Tibial artery (tissue), 4 donors: ENCODE results near the gene NOTUM.

ENCODE experiments used
- DNase-seq, 2 donors: peaks; one replicate each; pipeline ENCODE4 v3.0.0-alpha.2; 2019
- H3K27ac ChIP-seq, 2 donors: fragments of 200-600 bp; sonication (generic) in 1 of 2; 1 replicate in 1 of 2; 2 replicates in 1 of 2; pipeline ENCODE4 v1.5.1; 2018 to 2019; ENCODE audit warnings: mild to moderate bottlenecking in 1 of 2
- H3K27me3 ChIP-seq, 2 donors: fragments of 200-600 bp; sonication (generic) in 1 of 2; one replicate each; pipeline versions ENCODE4 v1.5.1 to v1.6.0; 2016 to 2019
- H3K36me3 ChIP-seq, 3 donors: fragments of 200-600 bp; sonication (generic) in 2 of 3; one replicate each; pipeline ENCODE4 v1.5.1; 2016 to 2019; ENCODE audit warnings: mild to moderate bottlenecking in 2 of 3
- H3K4me1 ChIP-seq, 4 donors: fragments of 200-600 bp; sonication (generic) in 2 of 4; 1 replicate in 3 of 4; 2 replicates in 1 of 4; pipeline ENCODE4 v1.5.1; 2016 to 2019
- H3K4me3 ChIP-seq, 2 donors: fragments of 200-600 bp; sonication (generic) in 1 of 2; 1 replicate in 1 of 2; 2 replicates in 1 of 2; pipeline ENCODE4 v1.5.1; 2018 to 2019; ENCODE audit warnings: mild to moderate bottlenecking in 2 of 2
- H3K9me3 ChIP-seq, 3 donors: fragments of 200-600 bp; sonication (generic) in 1 of 3; one replicate each; pipeline ENCODE4 v1.5.1; 2016 to 2019
- intact Hi-C: fragments of 100-400 bp; cut with DNase I; formaldehyde crosslinking; loops from one replicate; pipeline ENCODE4 v1.15.0; 2023; ENCODE audit warnings: low total_unique reads
- TF ChIP-seq, protein P1 (sequence below), 2 experiments: fragments of 200-600 bp in 1 of 2; fragments of 450-650 bp in 1 of 2; IDR thresholded peaks; one replicate each; pipeline ENCODE4 v1.5.1; 2017 to 2019; ENCODE audit warnings: antibody characterized with exemption in 2 of 2, mild to moderate bottlenecking in 1 of 2, moderate library complexity in 1 of 2

The NOTUM gene

DNA sequence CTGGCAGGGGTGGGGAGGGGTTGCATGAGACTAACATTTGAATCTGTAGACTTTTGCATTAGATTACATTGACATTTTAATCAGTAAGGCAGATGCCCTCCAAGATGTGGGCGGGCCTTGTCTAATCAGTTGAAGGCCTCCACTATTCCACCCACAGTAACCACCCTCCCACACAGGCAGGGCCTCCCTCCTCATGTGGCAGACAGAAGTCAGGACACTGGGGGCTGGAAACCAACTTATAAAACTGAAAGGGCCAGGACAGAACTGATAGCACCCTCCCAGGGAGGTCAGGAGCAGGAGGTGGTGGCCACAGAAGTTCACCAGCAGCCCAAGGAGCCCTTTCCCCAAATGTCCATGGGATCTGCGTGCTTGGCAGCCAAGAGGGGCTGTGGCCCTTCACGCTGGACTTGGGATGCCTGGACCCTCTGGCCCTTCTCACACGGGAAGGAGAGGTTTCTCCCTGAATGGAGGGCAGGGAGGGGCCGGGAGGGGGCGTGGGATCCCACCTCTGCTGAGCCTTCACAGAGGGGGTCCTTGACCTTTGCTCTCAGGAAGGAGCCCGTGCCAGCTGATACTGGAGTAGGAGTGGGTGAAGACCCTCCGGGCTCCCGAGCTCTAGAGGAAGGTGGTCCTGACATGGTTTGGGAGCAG lies 28.5 kb downstream of the NOTUM start:
- Histone ChIP-seq H3K4me3 (no peak overlapping the region), H3K27ac (no peak overlapping the region), H3K27me3 (peaks cover 0 to 67% of the 10 kb centered on the region in 2 donors), H3K9me3 (no peaks in the 10 kb centered on the region), H3K4me1 (peaks cover 0 to 24% (median 15%) of the 10 kb centered on the region in 4 donors), H3K36me3 (no peaks in the 10 kb centered on the region)
- intact Hi-C loops: no loop called here
- TF ChIP-seq, protein P1, sequence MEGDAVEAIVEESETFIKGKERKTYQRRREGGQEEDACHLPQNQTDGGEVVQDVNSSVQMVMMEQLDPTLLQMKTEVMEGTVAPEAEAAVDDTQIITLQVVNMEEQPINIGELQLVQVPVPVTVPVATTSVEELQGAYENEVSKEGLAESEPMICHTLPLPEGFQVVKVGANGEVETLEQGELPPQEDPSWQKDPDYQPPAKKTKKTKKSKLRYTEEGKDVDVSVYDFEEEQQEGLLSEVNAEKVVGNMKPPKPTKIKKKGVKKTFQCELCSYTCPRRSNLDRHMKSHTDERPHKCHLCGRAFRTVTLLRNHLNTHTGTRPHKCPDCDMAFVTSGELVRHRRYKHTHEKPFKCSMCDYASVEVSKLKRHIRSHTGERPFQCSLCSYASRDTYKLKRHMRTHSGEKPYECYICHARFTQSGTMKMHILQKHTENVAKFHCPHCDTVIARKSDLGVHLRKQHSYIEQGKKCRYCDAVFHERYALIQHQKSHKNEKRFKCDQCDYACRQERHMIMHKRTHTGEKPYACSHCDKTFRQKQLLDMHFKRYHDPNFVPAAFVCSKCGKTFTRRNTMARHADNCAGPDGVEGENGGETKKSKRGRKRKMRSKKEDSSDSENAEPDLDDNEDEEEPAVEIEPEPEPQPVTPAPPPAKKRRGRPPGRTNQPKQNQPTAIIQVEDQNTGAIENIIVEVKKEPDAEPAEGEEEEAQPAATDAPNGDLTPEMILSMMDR (IDR thresholded peaks at IDR 0.05): no peak
- no peak for DNase-seq

DNA sequence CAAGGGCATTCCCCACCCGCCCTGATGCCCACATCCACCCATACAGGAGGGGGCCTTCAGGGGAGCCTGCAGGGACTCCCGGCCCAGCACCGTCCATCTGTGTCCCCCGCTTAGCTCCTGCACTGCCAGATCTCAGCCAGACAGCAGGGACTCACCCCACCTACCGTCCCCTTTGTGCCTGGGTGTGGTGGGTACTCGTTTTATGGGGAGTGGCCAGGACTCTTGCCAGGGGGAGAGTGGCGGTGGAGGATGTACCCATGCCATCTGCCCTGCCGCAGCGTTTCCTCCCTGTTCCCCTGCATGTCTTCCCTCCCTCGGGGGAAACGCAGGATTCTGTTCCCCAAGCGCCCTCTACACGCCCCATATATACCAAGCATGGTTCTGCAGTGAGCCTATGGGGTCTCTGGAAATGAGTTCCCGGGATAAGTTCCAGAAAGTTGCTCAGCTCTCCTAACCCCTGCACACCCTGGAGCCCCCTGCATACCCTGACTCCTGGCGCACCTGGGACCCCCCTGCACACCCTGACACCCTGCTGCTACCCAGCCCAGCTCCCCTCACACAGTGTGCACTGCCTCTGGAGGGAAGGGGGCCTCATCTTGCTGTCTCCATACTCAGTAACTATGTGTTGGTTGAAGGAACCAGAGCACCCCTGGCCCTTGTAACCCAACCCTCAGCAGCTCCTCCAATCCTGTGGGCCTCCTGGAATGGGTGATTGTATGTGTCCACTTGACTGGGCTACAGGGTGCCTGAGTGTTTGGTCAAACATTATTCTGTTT lies 29.2 kb downstream of the NOTUM start:
- no peak overlapping the region for H3K27ac ChIP-seq
- TF ChIP-seq, protein P1 (IDR thresholded peaks at IDR 0.05): no peak
- intact Hi-C loops: no loop called here
- H3K4me1 ChIP-seq: peaks cover 0 to 17% (median 8%) of the 10 kb centered on the region in 4 donors
- no peaks in the 10 kb centered on the region for H3K36me3 ChIP-seq
- no peak overlapping the region for H3K4me3 ChIP-seq
- DNase-seq: no peak
- peaks cover 0 to 61% of the 10 kb centered on the region in 2 donors for H3K27me3 ChIP-seq
- H3K9me3 ChIP-seq: no peaks in the 10 kb centered on the region

DNA sequence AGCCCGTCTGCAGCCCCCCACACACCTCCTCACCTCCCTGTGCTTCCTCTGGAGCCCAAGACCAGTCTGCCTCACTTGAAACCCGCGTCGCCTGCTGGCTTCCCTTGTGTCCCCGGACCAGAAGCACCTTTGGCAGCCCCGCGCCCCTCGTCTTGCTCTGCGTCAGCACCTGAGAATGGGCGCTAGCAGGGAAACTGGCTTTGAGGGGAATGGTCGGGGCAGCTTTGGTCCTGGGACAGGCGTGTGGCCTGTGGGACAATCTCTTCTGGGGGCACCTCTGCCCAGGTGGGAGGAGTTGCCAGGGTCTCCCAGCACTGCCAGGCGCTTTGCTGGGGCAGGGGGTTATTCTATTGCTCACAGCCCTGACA lies 29.8 kb downstream of the NOTUM start:
- Histone ChIP-seq H3K4me1 (peaks cover 3 to 16% (median 9%) of the 10 kb centered on the region in 4 donors), H3K36me3 (no peaks in the 10 kb centered on the region), H3K4me3 (no peak overlapping the region), H3K27ac (no peak overlapping the region), H3K27me3 (peaks cover 0 to 56% of the 10 kb centered on the region in 2 donors), H3K9me3 (no peaks in the 10 kb centered on the region)
- no peak for DNase-seq
- intact Hi-C loops: no loop called here
- TF ChIP-seq, protein P1 (IDR thresholded peaks at IDR 0.05): no peak

DNA sequence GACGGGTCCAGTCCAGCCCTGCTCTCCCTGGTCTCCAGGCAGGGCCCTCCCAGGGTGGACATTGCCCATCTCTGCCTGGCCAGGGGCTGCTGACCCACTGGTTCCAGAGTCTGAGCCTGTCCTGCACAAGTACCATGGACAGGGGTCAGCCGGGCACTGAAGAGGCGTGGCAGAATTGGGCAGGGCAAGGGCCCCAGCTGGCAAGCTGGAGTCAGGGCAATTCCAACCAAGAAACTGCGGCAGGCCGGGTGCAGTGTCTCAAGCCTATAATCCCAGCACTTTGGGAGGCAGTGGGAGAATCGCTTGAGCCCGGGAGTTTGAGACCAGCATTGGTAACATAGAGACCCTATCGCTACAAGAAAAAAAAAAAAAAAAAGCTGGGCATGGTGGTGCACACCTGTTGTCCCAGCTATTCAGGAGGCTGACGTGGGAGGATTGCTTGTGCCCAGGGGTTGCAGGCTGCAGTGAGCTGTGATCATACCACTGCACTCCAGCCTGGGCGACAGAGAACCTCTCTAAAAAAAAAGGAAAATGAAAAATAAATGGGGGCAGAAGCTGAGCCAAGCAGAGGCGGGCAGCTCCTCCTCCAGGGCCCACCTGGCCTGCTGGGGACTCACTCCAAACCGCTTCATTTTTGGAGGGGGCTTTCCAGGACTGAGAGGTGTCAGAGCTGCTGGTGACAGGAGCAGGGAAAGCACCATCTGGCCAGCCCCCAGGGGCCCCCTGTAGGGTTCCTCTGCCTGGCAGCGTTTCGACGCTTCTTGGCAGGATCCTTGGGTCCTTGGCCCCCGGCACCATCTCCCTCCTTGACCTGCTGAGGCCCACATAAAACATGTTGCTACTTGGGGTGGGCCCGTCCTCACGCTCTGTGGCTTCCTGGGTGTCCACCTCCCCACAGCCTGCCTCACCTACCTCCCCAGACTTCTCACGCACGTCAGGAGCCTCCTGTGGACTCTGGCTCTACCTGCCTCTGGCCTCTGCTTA lies 30.6 kb downstream of the NOTUM start:
- Histone ChIP-seq H3K36me3 (no peaks in the 10 kb centered on the region), H3K4me1 (peaks cover 6 to 24% (median 16%) of the 10 kb centered on the region in 4 donors), H3K27ac (no peak overlapping the region), H3K4me3 (no peak overlapping the region), H3K27me3 (peaks cover 0 to 50% of the 10 kb centered on the region in 2 donors), H3K9me3 (no peaks in the 10 kb centered on the region)
- TF ChIP-seq, protein P1 (IDR thresholded peaks at IDR 0.05): no peak
- no peak for DNase-seq
- intact Hi-C loops: no loop called here
